ENCODE results near the gene DIS3L2. TPM values are rescaled to one million over a fixed set of nuclear protein-coding genes. Genes with fewer than 3 reads are reported as not detected.
"Not testable (repeated sequence)": the region's sequence is repeated elsewhere in the genome, so short reads cannot be mapped to it uniquely, and the experiment has no call there.

DIS3L2 gene
- total and polyA plus RNA-seq, 2 experiments from 2014 or later, result 35.5 to 50.1 TPM

DNA sequence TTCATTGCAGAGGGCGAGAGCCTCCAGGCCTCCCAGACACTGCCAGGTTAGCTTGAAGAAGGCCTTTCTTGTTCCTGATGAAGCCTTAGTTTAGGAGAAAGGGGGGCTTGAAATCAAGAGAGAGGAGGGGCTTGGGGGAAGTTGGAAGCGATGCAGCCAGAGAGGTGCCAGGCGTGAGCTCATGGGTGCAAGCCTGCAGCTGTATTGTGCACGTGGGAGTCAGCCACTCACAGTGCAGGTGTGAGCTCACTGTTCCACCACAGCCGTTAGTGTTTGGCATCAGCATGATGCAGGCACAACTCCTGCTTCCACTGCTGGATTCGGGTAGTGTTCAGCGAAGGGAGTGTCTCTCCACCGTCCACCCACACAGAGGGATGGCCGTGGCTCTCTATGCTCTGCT is 348.6 kb downstream of the DIS3L2 start:
- H3K27me3 ChIP-seq, result no peaks in the 10 kb centered on the region
- H3K27ac ChIP-seq, result no peak overlapping the region
- no peak overlapping the region for H3K4me3 ChIP-seq
- no peak for DNase-seq (ENCODE audit: low read depth in 1 of 2, low spot score in 1 of 2)
- H3K9me3 ChIP-seq (ENCODE audit: low read depth), result no peaks in the 10 kb centered on the region
- TF ChIP-seq, protein P1, sequence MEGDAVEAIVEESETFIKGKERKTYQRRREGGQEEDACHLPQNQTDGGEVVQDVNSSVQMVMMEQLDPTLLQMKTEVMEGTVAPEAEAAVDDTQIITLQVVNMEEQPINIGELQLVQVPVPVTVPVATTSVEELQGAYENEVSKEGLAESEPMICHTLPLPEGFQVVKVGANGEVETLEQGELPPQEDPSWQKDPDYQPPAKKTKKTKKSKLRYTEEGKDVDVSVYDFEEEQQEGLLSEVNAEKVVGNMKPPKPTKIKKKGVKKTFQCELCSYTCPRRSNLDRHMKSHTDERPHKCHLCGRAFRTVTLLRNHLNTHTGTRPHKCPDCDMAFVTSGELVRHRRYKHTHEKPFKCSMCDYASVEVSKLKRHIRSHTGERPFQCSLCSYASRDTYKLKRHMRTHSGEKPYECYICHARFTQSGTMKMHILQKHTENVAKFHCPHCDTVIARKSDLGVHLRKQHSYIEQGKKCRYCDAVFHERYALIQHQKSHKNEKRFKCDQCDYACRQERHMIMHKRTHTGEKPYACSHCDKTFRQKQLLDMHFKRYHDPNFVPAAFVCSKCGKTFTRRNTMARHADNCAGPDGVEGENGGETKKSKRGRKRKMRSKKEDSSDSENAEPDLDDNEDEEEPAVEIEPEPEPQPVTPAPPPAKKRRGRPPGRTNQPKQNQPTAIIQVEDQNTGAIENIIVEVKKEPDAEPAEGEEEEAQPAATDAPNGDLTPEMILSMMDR (IDR thresholded peaks at IDR 0.05; ENCODE audit: low read depth, low read length), result no peak
- no peaks in the 10 kb centered on the region for H3K4me1 ChIP-seq (ENCODE audit: low read depth)
- H3K36me3 ChIP-seq, result no peaks in the 10 kb centered on the region

- Histone ChIP-seq H3K27me3 (no peaks in the 10 kb centered on the region), H3K4me3 (no peak overlapping the region), H3K27ac (no peak overlapping the region), H3K9me3 (ENCODE audit: low read depth) (no peaks in the 10 kb centered on the region), H3K4me1 (ENCODE audit: low read depth) (no peaks in the 10 kb centered on the region), H3K36me3 (no peaks in the 10 kb centered on the region)
- DNase-seq (ENCODE audit: low read depth in 1 of 2, low spot score in 1 of 2), result no peak
- TF ChIP-seq, protein P1 (IDR thresholded peaks at IDR 0.05; ENCODE audit: low read depth, low read length), result no peak
These were observed 349.2 kb downstream of the DIS3L2 start for GRCh38 chr2:232310696-232311095.

DNA sequence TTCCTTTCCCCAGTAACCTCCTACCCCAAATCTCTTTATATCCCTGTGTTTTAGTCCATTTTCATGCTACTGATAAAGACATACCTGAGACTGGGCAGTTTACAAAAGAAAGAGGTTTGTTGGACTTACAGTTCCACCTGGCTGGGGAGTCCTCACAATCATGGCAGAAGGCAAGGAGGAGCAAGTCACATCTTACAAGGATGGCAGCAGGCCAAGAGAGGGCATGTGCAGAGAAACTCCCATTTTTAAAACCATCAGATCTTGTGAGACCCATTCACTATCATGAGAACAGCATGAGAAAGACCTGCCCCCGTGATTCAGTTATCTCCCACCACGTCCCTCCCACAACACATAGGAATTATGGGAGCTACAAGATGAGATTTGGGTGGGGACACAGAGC is 352.1 kb downstream of the DIS3L2 start:
- not testable (repeated sequence) for H3K27ac ChIP-seq; H3K9me3 ChIP-seq (ENCODE audit: low read depth); H3K4me1 ChIP-seq (ENCODE audit: low read depth); H3K36me3 ChIP-seq; DNase-seq (ENCODE audit: low read depth in 1 of 2, low spot score in 1 of 2); H3K4me3 ChIP-seq; H3K27me3 ChIP-seq

GRCh38 chr2:232315049-232315922 is 353.8 kb downstream of the DIS3L2 start:
- TF ChIP-seq, protein P1 (IDR thresholded peaks at IDR 0.05; ENCODE audit: low read depth, low read length), result peak; percentile 23
- Histone ChIP-seq H3K27me3 (no peaks in the 10 kb centered on the region), H3K36me3 (no peaks in the 10 kb centered on the region), H3K9me3 (ENCODE audit: low read depth) (no peaks in the 10 kb centered on the region), H3K4me1 (ENCODE audit: low read depth) (peaks cover 8% of the 10 kb centered on the region), H3K27ac (no peak overlapping the region), H3K4me3 (no peak overlapping the region)
- peak in 1 of 2 donors; percentile 87 for DNase-seq (ENCODE audit: low read depth in 1 of 2, low spot score in 1 of 2)

GRCh38 chr2:232315923-232316299 is 354.4 kb downstream of the DIS3L2 start:
- TF ChIP-seq, protein P1 (IDR thresholded peaks at IDR 0.05; ENCODE audit: low read depth, low read length), result no peak
- H3K9me3 ChIP-seq (ENCODE audit: low read depth), result no peaks in the 10 kb centered on the region
- no peaks in the 10 kb centered on the region for H3K27me3 ChIP-seq
- no peaks in the 10 kb centered on the region for H3K36me3 ChIP-seq
- no peak overlapping the region for H3K27ac ChIP-seq
- no peak for DNase-seq (ENCODE audit: low read depth in 1 of 2, low spot score in 1 of 2)
- peaks cover 8% of the 10 kb centered on the region for H3K4me1 ChIP-seq (ENCODE audit: low read depth)
- no peak overlapping the region for H3K4me3 ChIP-seq

Data from cardiac muscle cell (in vitro differentiated cells and primary cell).